Nephron (organoid): ENCODE data around the gene ABHD16A.

Source experiments
- H3K27ac Mint-ChIP-seq, 3 experiments: 2 replicates each; pipeline ENCODE4 v1.8.0; 2020; ENCODE audit warnings: mixed read lengths in 3 of 3, mild to moderate bottlenecking in 2 of 3, moderate library complexity in 1 of 3
- H3K27me3 Mint-ChIP-seq: 2 replicates; pipeline ENCODE4 v1.8.0; 2021; ENCODE audit warnings: low read depth, mild to moderate bottlenecking, moderate library complexity, mixed read lengths
- H3K36me3 Mint-ChIP-seq: 2 replicates; pipeline ENCODE4 v1.8.0; 2020; ENCODE audit warnings: low read depth, mixed read lengths
- H3K4me1 Mint-ChIP-seq: 2 replicates; pipeline ENCODE4 v1.8.0; 2020; ENCODE audit warnings: mixed read lengths
- H3K4me3 Mint-ChIP-seq, 3 experiments: 2 replicates each; pipeline ENCODE4 v1.8.0; 2020; ENCODE audit warnings: mild to moderate bottlenecking in 3 of 3, mixed read lengths in 3 of 3, moderate library complexity in 2 of 3
- H3K9me3 Mint-ChIP-seq: 2 replicates; pipeline ENCODE4 v1.8.0; 2020; ENCODE audit warnings: mixed read lengths
- TF ChIP-seq, protein P1 (sequence below), 3 experiments: fragments of 200-600 bp; sonication (generic); IDR thresholded peaks; one replicate each; pipeline ENCODE4 v1.5.0; 2021; ENCODE audit warnings: antibody characterized with exemption in 3 of 3; ENCODE audit not compliant: unreplicated experiment in 3 of 3

Gene ABHD16A

DNA sequence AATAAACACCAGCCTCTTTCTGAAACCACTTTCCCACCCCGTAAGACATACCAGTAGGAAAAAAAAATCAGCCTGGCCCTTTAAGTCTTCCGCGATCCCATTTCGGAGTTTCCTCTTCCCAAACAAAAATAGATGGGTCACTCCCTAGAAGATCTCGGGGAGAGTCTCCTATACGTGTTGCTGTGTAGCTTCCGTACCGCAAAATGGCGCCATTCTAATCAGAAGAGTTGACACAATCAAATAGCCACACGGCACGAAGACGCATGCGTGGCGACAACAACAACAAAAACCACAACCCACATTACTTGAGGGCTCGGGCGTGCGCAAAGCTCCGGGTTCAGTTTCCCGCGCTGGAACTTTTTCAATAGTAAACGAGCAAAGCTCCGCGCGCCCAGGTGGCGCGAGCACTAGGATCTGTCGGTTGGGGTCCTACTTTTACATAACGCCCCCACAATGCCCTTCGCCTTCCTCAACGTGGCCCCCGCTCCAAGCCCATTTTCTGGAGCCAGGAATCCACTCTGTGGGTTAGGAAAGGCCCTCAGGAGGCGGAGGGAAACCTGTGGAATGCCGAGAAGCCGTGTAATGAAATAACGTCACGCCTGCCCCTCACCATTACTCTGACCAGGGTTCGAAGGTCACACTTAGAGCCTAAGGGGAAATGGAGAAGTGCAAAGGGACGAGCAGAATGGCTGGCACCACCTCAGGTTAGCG is 38.2 kb downstream of the ABHD16A start, which contains the start of gene GPANK1:
Gene GPANK1, minus strand, starts transcription at position 208 of the 711 bp plus-strand sequence. CDS start 519 bp downstream, outside the sequence.
- TF ChIP-seq, protein P1, sequence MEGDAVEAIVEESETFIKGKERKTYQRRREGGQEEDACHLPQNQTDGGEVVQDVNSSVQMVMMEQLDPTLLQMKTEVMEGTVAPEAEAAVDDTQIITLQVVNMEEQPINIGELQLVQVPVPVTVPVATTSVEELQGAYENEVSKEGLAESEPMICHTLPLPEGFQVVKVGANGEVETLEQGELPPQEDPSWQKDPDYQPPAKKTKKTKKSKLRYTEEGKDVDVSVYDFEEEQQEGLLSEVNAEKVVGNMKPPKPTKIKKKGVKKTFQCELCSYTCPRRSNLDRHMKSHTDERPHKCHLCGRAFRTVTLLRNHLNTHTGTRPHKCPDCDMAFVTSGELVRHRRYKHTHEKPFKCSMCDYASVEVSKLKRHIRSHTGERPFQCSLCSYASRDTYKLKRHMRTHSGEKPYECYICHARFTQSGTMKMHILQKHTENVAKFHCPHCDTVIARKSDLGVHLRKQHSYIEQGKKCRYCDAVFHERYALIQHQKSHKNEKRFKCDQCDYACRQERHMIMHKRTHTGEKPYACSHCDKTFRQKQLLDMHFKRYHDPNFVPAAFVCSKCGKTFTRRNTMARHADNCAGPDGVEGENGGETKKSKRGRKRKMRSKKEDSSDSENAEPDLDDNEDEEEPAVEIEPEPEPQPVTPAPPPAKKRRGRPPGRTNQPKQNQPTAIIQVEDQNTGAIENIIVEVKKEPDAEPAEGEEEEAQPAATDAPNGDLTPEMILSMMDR (IDR thresholded peaks at IDR 0.05; ENCODE audit: unreplicated experiment in 3 of 3), result no peak
- H3K36me3 Mint-ChIP-seq, result peaks cover 46% of the 10 kb centered on the region
- H3K4me3 Mint-ChIP-seq, result peak within 1 kb of the TSS; percentile 93 to 97 (median 95)
- H3K4me1 Mint-ChIP-seq, result peaks cover 52% of the 10 kb centered on the region
- peak within 1 kb of the TSS; percentile 97 to 99 (median 99) for H3K27ac Mint-ChIP-seq
- H3K27me3 Mint-ChIP-seq, result no peaks in the 10 kb centered on the region
- H3K9me3 Mint-ChIP-seq, result no peaks in the 10 kb centered on the region

DNA sequence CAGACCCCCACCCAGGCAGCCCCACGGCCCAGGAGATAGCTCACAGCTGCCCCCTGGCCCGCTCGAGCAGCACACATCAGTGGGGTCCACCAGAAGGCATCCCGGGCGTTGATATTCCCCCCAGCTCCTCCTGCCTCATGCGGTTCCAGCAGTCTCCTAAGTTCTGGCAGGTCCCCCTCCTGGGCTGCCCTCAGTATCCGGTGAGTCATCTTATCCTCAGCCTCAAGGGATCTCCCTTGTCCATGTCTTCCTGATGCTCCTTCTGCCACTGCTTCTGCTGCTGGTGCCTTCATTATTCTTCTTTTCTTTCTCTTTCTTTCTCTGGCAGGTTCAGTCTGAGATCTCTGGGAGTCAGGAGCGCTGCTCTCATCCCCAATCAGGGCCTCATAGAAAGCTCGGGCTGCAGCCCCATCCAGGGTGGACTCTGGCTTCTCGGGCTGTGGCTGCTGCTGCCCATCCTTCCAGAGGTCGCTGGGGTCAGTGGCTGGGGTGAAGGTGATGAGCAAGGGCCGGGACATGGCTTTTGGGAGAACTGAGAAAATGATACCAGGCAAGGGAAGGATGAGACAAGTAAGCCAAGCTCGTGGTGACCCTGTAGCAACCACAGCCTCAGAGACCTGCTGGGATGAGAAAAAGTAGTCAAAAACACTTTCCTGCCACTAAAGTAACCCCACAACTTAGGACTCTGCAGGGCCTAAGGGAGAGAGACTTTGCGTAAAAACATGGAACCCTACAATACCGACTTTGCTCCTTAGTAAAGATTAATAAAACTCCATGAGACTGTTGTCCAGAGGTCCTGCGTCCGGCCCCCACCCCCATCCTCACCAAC is 38.9 kb downstream of the ABHD16A start:
- Mint-ChIP-seq H3K4me3 (peak overlapping the region; percentile 93 to 97 (median 95)), H3K27me3 (no peaks in the 10 kb centered on the region), H3K4me1 (peaks cover 60% of the 10 kb centered on the region), H3K27ac (peak overlapping the region; percentile 97 to 99 (median 99)), H3K9me3 (no peaks in the 10 kb centered on the region), H3K36me3 (peaks cover 39% of the 10 kb centered on the region)
- TF ChIP-seq, protein P1 (IDR thresholded peaks at IDR 0.05; ENCODE audit: unreplicated experiment in 3 of 3), result no peak

DNA sequence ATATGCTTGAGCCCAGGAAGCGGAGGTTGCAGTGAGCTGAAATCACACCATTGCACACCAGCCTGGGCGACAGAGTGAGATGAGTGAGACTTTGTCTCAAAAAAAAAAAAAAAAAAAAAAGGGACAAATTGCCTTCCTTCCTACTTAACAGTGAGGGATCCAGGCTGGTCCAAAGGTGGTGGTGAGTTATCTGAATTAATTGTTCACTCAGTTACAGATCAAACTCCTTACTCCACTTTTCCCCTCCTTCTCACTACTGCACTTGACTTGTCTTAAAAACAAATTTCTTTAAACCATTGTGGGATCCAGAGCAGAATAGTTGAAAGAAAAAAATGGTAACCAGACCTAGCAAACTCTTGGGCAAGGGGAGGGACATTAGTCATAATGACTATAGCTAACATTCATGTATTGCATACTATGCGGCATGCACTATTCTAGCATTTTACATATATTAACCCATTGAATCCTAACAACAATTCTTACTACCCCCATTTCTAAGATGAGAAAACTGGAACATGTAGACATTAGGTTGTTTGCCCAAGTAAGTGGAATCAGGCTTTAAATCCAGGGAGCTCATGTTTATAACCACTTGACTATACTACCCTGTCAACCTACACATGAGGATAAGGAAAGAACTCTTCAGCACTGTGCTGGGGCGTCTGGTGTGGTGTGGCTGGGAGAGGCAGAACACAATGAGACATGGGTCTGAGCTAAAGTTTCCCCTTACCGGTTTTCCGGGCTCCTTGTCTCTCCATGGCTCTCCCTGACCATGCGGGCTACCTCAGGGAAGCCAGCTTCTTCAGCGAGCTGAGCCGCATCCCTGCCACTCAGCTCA is 39.8 kb downstream of the ABHD16A start:
- Mint-ChIP-seq H3K27me3 (no peaks in the 10 kb centered on the region), H3K4me3 (peak overlapping the region; percentile 93 to 97 (median 95)), H3K36me3 (peaks cover 30% of the 10 kb centered on the region), H3K27ac (peak overlapping the region; percentile 97 to 99 (median 99)), H3K4me1 (peaks cover 68% of the 10 kb centered on the region), H3K9me3 (no peaks in the 10 kb centered on the region)
- TF ChIP-seq, protein P1 (IDR thresholded peaks at IDR 0.05; ENCODE audit: unreplicated experiment in 3 of 3), result no peak

DNA sequence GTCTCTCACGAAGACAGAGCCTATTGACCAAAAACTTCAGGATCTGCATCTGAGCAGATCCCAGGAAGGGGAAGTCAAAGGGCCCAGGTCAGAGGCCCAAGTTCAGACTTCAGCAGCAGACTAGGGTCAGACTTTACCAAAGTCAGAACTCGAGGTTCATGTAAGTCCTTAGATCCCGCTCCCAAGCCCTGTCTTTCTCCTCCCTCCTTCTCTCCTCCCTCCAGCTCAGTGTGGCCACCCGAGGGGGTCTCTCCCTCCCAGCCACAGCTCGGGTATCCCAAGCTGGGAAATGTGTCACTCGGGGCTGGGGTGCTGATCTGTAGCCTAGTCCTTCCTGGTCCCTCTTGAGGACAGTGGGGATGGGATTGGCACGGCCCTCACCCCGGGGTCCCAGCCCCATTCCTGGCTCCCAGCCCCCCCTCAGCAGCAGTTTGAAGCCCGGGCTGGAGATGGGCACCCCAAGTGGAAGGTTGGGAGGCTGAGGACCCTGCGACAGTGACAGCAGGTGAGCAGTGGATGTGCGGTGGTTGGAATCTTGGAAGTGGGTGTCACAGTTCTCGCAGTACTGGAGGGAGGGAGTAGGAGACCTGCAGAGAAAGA is 40.9 kb downstream of the ABHD16A start:
- Mint-ChIP-seq H3K27me3 (no peaks in the 10 kb centered on the region), H3K27ac (peak overlapping the region; percentile 51 to 93 (median 65)), H3K4me3 (peak overlapping the region; percentile 83 to 95 (median 89)), H3K4me1 (peaks cover 73% of the 10 kb centered on the region), H3K36me3 (peaks cover 24% of the 10 kb centered on the region), H3K9me3 (no peaks in the 10 kb centered on the region)
- TF ChIP-seq, protein P1 (IDR thresholded peaks at IDR 0.05; ENCODE audit: unreplicated experiment in 3 of 3), result no peak
